Upper lobe of left lung (tissue), 6 donors: ENCODE results near the gene SLC35F3. TPM values are rescaled to one million over a fixed set of nuclear protein-coding genes. Genes with fewer than 3 reads are reported as not detected.

Experiments
- ATAC-seq, 2 donors: fragments of 200-7000 bp; cut with Tn5 transposase; one replicate each; pipeline ENCODE4 v1.9.1; 2022; ENCODE audit warnings: mild to moderate bottlenecking in 2 of 2, moderate library complexity in 2 of 2; ENCODE audit not compliant: low FRiP score in 2 of 2
- DNase-seq, 2 donors: peaks; one replicate each; pipeline ENCODE4 v3.0.0-alpha.2; 2019 to 2020
- H3K27ac ChIP-seq, 4 donors: fragments of 200-600 bp; sonication (generic); one replicate each; pipeline ENCODE4 v1.5.1; 2016 to 2019
- H3K27me3 ChIP-seq, 4 donors: fragments of 200-600 bp; sonication (generic); one replicate each; pipeline ENCODE4 v1.5.1; 2017 to 2019
- H3K36me3 ChIP-seq, 4 donors: fragments of 200-600 bp; sonication (generic); one replicate each; pipeline ENCODE4 v1.5.1; 2016 to 2019
- H3K4me1 ChIP-seq, 4 donors: fragments of 200-600 bp; sonication (generic); one replicate each; pipeline ENCODE4 v1.5.1; 2018 to 2019
- H3K4me3 ChIP-seq, 4 donors: fragments of 200-600 bp; sonication (generic); one replicate each; pipeline ENCODE4 v1.5.1; 2017 to 2019; ENCODE audit warnings: mild to moderate bottlenecking in 2 of 4, moderate library complexity in 1 of 4
- H3K9me3 ChIP-seq, 4 donors: fragments of 200-600 bp; sonication (generic); one replicate each; pipeline ENCODE4 v1.5.1; 2018 to 2019
- EP300 ChIP-seq, 4 donors: sonication (generic); formaldehyde crosslinking; IDR thresholded peaks; one replicate each; pipeline ENCODE4 v1.5.1; 2017; ENCODE audit warnings: antibody characterized with exemption in 4 of 4, control low read depth in 2 of 4
- POLR2A ChIP-seq, 4 donors: fragments of 450-650 bp; IDR thresholded peaks; one replicate each; pipeline ENCODE4 v1.5.1; 2016 to 2017; ENCODE audit warnings: antibody characterized with exemption in 4 of 4, mild to moderate bottlenecking in 2 of 4
- POLR2AphosphoS5 ChIP-seq, 2 donors: sonication (generic); formaldehyde crosslinking; IDR thresholded peaks; one replicate each; pipeline ENCODE4 v1.5.1; 2017; ENCODE audit warnings: antibody characterized with exemption in 2 of 2
- WGBS, 2 donors: methylation state at CpG; one replicate each; pipeline ENCODE4 v1.1.5; 2017 to 2018; 5-methylcytosine and 5-hydroxymethylcytosine counted together
- total RNA-seq, 6 donors: library from RNA; depleted of rRNA in 4 of 6; stranded (reverse); fragments of >200 nt in 4 of 6; gene quantifications; one replicate each; pipeline versions ENCODE4 v1.1.0 to v1.2.1, GENCODE V29; 2016 to 2021
- TF ChIP-seq, protein P1 (sequence below), 6 experiments: fragments of 450-650 bp in 4 of 6; fragments of 200-600 bp in 2 of 6; sonication (generic) in 2 of 6; IDR thresholded peaks; one replicate each; pipeline ENCODE4 v1.5.1; 2016 to 2019; ENCODE audit warnings: antibody characterized with exemption in 6 of 6
- donor health status: DM: no; HTN: no; CAD: no; lungs with moderate emphysema.
- donor health status: DM: no; HTN: yes; CAD: no; lungs with severe emphysema.

Gene SLC35F3
- total RNA-seq, 6 donors from 2014 or later: 0.30 to 1.7 (median 0.40) TPM; not detected in 1

DNA sequence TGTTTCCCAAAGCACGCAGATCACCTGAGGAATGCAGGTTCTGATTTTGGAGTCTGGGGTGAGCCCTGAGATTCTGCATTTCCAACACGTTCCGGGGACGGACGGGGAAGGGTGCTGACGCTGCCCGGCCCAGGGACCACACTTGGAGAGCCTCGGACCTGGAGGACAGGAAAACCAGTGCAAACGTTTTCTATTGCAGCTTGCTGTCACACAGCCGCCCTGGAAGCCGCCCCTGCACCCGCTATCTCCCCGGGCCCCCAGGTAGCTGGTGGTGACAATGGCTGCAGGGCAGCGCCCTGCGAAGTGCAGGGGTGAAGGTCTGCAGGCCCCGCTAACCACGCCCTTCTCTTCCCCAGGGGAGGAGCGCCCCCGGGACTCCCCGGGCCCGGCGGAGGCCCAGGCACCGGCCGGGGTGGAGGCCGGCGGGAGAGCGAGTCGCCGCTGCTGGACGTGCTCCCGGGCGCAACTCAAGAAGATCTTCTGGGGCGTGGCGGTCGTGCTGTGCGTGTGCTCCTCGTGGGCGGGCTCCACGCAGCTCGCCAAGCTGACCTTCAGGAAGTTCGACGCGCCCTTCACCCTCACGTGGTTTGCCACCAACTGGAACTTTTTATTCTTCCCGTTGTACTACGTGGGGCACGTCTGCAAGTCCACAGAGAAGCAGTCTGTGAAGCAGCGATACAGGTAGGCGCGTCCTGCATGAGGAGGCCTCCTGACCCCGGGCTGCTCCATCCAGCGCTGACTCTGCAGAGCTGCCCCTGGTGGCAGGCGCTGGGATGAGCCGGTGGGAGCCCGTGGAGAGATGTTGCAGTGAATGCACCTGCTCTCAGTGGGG, 326.8 kb downstream of the SLC35F3 start:
- H3K9me3 ChIP-seq: no peaks in the 10 kb centered on the region
- 87 to 88% methylated on average over 35 to 52 of the region's 55 CpGs for WGBS, 2 donors
- peak overlapping the region in 1 of 4 donors; percentile 3 for H3K4me3 ChIP-seq
- no peak for TF ChIP-seq EP300 (IDR thresholded peaks at IDR 0.05)
- no peak for TF ChIP-seq POLR2A (IDR thresholded peaks at IDR 0.05)
- TF ChIP-seq, protein P1, sequence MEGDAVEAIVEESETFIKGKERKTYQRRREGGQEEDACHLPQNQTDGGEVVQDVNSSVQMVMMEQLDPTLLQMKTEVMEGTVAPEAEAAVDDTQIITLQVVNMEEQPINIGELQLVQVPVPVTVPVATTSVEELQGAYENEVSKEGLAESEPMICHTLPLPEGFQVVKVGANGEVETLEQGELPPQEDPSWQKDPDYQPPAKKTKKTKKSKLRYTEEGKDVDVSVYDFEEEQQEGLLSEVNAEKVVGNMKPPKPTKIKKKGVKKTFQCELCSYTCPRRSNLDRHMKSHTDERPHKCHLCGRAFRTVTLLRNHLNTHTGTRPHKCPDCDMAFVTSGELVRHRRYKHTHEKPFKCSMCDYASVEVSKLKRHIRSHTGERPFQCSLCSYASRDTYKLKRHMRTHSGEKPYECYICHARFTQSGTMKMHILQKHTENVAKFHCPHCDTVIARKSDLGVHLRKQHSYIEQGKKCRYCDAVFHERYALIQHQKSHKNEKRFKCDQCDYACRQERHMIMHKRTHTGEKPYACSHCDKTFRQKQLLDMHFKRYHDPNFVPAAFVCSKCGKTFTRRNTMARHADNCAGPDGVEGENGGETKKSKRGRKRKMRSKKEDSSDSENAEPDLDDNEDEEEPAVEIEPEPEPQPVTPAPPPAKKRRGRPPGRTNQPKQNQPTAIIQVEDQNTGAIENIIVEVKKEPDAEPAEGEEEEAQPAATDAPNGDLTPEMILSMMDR (IDR thresholded peaks at IDR 0.05): no peak
- TF ChIP-seq POLR2AphosphoS5 (IDR thresholded peaks at IDR 0.05): no peak
- peak in 1 of 2 donors; percentile 70 for DNase-seq
- H3K27me3 ChIP-seq: no peaks in the 10 kb centered on the region
- peaks cover 0 to 13% (median 0%) of the 10 kb centered on the region in 4 donors for H3K4me1 ChIP-seq
- H3K27ac ChIP-seq: no peak overlapping the region
- no peaks in the 10 kb centered on the region for H3K36me3 ChIP-seq
- no peak for ATAC-seq

DNA sequence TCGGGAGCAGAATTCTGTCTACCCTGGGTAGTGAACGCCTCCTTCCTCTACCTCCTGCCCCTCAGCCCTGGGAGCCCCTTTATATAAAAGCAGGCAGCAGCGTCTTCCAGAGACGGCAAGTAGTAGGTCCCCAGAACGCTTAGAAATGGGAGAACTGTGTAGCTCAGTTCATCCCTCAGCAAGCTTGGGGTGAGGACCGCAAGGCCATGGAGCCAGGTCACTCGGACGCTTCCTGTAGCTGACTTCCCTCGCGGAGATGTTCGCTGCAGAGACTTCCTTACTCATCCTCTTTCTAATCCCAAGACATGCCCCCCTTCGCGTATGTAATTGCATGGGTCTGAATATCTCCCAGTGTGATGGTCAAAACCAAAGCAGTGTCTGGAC, 327.4 kb downstream of the SLC35F3 start:
- H3K27me3 ChIP-seq: no peaks in the 10 kb centered on the region
- DNase-seq: no peak

DNA sequence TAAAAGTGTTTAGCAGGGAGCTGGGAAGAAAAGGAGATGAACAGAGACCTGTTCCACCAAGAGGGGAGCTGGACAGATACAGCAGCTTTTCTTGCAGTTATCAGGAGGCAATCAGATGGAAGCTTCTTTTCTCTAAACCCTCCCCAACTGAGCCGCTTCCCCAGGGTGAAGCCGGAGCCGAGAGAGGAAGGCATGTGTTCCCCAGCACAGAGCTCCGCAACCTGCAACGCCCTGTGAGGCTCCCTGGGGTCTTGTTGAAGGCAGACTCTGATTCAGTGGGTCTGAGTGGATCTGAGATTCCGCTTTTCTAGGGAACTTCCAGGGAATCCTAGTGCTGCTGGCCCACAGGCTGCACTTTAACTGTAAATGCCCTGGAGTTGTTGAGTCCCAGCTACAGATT, 329.7 kb downstream of the SLC35F3 start:
- no peaks in the 10 kb centered on the region for H3K9me3 ChIP-seq
- H3K27me3 ChIP-seq: no peaks in the 10 kb centered on the region
- peaks cover 0 to 13% (median 0%) of the 10 kb centered on the region in 4 donors for H3K4me1 ChIP-seq
- 64 to 89% methylated on average over 5 to 6 of the region's 6 CpGs for WGBS, 2 donors
- no peak for DNase-seq
- no peak overlapping the region for H3K27ac ChIP-seq
- TF ChIP-seq EP300 (IDR thresholded peaks at IDR 0.05): no peak
- no peak for TF ChIP-seq POLR2AphosphoS5 (IDR thresholded peaks at IDR 0.05)
- TF ChIP-seq, protein P1 (IDR thresholded peaks at IDR 0.05): no peak
- TF ChIP-seq POLR2A (IDR thresholded peaks at IDR 0.05): no peak
- H3K36me3 ChIP-seq: no peaks in the 10 kb centered on the region
- ATAC-seq: no peak
- H3K4me3 ChIP-seq: no peak overlapping the region

More for the DNA sequence above, 327.4 kb downstream of the SLC35F3 start:
- ATAC-seq: no peak
- no peak overlapping the region for H3K4me3 ChIP-seq
- TF ChIP-seq, protein P1 (IDR thresholded peaks at IDR 0.05): no peak
- TF ChIP-seq EP300 (IDR thresholded peaks at IDR 0.05) (no peak), POLR2AphosphoS5 (IDR thresholded peaks at IDR 0.05) (no peak), POLR2A (IDR thresholded peaks at IDR 0.05) (no peak)
- no peaks in the 10 kb centered on the region for H3K9me3 ChIP-seq
- H3K36me3 ChIP-seq: no peaks in the 10 kb centered on the region
- H3K27ac ChIP-seq: no peak overlapping the region
- WGBS, 2 donors: 95 to 98% methylated on average over 13 of the region's 13 CpGs
- peaks cover 0 to 13% (median 0%) of the 10 kb centered on the region in 4 donors for H3K4me1 ChIP-seq

DNA sequence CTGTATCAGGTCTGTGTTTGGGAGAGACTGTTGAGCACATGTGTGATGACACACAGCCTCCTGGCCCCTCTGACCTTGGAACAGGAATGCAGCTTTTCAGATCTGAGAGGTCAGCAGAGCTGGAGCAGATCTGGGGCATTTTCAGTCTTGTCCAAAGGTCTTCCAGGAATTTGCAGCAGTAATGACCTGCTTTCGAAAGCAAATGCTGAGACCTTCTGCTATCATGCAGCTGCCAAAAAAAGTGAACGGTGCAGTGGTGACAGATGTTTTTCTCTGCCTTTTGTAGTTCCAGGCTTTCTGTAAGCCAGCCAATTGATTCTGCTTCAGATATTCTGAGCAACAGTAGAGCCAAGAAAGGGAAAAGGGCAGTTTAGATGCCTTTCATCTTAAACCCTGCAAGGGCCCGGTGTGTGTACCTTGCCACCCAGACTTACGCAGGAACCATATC, 331.0 kb downstream of the SLC35F3 start:
- no peaks in the 10 kb centered on the region for H3K36me3 ChIP-seq
- TF ChIP-seq, protein P1 (IDR thresholded peaks at IDR 0.05): no peak
- no peak for TF ChIP-seq EP300 (IDR thresholded peaks at IDR 0.05)
- H3K27ac ChIP-seq: no peak overlapping the region
- H3K4me3 ChIP-seq: no peak overlapping the region
- H3K4me1 ChIP-seq: peaks cover 0 to 10% (median 0%) of the 10 kb centered on the region in 4 donors
- DNase-seq (no peak), ATAC-seq (no peak)
- H3K9me3 ChIP-seq: no peaks in the 10 kb centered on the region
- no peaks in the 10 kb centered on the region for H3K27me3 ChIP-seq
- 80 to 84% methylated on average over 3 to 4 of the region's 4 CpGs for WGBS, 2 donors
